Measurements from ENCODE around the gene AKNA. TPM values are rescaled to one million over a fixed set of nuclear protein-coding genes. Genes with fewer than 3 reads are reported as not detected.

AKNA gene
- total RNA-seq, 1 donor from 2014 or later: 12.8 TPM

DNA sequence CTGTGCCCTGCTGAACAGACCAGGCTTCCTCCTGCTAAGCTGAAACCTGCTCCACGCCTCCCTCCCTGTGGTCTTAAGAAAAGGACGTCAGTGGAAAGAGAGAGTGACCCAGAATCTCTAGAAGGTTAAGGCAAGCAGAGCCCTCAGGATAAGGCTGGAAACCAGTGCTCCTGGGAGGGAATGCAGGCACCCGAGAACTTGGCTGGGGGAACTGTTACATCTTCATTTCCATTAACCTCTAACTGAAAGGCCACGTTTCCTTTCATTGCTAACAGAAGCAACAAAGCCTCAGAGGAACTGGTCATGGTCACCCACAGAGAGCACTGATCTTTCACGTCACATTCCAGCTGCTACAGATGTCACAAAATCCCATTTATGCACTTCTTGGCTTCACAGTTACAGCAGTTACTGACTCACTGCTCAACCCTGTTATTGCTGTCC is 26.1 kb upstream of the AKNA start:
- DNase-seq: peak; percentile 34

GRCh38 chr9:114412048-114412683 is 24.4 kb upstream of the AKNA start:
- no peak for DNase-seq

DNA sequence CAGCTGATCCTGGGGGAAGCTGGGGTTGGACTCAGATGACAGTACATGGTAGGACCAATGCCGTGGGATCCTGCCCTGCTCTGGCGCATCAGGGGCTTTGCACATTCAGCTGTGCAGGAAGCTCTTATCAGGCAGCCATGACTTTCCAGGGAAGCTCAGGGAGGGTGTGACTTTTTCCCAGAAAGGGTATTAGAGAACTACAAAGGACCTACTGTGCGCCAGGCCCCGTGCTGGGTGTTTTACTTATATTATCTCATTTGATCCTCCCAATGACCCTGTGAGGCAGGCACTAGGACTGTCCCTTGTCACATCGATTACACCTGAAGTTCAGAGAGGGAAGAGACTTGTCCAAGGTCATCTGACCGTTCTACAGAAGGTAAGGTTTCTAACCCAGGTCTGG is 23.7 kb upstream of the AKNA start:
- no peak for DNase-seq

GRCh38 chr9:114410910-114411309 is 23.1 kb upstream of the AKNA start:
- no peak for DNase-seq

- no peak for DNase-seq
These were observed 22.1 kb upstream of the AKNA start for GRCh38 chr9:114409842-114410241.

GRCh38 chr9:114409103-114409780 is 21.5 kb upstream of the AKNA start:
- no peak for DNase-seq

DNA sequence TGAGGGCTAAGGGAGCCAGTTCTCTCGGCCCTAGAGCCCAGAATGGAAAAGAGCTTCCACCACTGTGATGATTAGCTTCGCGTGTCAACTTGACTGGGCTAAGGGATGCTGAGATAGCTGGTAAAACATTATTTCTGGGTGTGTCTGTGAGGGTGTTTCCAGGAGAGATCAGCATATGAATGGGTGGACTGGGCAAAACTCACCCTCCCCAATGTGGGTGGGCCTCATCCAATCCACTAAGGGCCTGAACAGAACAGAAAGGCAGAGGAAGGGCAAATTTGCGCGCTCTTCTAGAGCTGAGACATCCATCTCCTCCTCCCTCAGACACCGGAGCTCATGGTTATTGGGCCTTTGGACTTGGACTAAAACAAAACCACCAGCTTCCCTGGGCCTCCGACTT is 20.9 kb upstream of the AKNA start:
- no peak for DNase-seq

DNA sequence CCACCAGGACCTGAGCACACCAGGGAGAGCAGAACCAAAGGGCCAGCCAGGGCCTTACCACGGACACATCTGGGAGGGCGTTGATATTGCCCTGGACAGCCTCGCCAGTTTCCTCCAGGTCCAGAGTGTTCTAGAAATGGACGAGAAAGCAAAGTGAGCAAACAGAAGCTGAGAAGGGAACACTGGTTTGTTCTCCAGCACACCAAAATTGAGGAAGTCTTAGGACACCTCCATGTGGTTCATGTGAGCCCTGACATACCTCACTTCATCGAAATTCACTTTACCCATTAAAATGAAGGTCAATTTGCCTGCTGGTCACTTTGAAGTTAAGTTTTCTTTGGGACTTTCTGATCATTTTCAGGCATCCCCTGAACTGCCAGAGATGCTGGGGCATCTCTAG is 20.1 kb upstream of the AKNA start:
- DNase-seq: no peak

DNA sequence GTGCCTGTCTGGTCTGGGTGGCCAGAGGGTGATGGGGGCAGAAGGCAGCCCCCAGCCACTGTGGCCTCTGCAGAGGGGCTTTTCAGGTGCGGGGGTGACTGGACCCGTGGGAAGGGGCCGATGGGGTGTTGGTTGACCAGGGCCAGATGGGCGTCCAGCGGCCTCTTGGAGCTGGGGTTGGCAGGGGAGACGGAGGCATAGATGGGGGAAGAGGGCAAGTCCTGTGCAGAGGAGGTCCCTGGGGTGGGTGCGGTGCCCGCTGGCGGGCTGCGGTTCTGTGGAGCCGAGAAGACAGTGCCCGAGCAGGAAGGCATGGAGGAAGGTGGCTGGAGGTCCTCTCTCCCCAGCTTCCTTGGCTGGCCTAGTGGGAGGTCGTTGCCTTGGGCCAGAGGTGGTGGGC is 18.7 kb upstream of the AKNA start:
- no peak for DNase-seq

DNA sequence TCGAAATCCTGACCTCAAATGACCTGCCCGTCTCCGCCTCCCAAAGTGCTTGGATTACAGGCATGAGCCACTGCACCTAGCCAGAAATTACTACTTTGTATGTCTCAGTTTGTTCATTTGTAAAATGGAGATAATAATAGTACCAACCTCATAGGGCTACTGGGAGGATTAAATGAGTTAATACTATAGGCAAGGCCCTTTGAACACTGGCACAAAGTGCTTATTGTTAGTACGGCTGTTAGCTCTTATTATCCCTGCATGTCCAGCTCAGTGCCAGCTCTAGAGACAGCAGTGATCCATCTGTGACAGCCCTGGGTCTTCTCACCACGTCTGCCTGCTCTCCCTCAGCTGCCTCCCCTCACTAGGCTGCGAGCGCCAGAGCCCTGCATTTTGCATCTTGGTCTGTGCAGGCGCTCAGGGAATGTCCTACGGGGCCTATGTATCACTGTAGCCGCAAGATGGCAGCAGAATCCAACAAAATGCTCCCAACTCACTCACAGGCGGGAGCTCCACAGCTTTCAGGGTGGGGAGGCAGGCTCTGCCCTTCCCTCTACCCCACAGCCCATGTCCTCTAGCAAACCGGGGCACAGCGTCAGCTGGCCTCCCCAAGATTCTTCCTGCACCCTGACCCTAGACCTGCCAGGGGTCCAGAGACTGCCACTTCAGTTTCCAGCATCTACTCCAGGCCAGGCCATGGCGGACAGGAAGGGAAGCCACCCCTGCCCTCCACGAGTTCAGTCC is 17.7 kb upstream of the AKNA start:
- DNase-seq: peak; percentile 69

GRCh38 chr9:114404531-114404930 is 16.7 kb upstream of the AKNA start:
- DNase-seq: no peak

- no peak for DNase-seq
These were observed 15.5 kb upstream of the AKNA start for GRCh38 chr9:114403153-114403756.

DNA sequence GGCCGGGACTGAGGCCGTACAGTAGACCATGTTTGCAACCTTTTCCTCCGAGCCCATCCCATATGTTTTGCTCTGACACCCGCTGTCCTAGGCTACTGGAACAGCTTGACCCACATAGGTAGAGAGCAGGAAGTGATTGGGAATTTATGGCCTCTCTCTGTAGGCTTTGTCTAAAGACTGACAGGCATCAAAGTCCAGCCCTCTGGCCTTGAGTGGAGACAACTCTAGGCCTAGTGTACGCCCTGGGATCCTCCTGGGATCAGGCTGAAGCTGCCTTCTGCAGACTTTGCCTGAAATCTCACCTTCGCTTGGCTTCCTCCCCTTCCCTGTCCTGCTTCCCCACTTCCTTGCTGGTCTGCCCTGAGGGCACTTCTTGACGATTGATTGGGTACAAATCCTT is 13.6 kb upstream of the AKNA start:
- DNase-seq: no peak

DNA sequence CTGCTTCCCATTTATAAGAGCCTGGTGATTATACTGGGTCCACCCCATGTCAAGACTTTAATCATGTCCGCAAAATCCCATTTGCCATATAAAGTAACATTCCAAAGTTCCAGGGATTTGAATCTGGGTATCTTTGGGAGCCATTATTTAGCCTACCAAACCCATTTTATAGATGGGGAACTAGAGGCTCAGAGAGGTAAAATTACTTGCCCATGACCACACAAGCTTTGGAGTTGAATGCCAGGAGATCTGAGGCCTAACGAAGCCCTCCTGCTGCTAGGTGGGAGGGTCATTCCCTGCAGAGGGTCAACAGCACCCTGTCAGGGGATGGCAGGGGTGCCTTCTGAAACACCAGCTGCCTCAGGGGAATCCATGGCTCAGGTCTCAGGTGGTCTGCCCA is 13.0 kb upstream of the AKNA start:
- DNase-seq: no peak

DNA sequence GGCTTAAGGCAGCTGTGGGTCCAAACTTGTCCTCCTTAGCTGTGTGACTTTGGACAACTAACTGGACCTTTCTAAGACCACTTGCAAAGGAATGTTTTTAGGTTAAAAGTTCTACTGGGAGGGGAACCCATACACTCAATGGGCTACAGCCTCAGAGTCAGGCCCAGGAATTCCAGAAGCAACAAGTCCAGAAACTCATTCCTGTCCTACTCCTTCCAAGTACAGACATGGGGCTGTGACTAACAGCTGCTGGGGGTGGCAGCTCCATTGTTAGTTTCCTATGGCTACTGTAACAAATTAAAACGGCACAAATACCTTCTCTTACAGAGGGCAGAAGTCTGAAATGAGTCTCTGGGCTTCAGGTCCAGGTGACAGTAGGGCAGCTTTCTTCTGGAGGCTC is 12.4 kb upstream of the AKNA start:
- no peak for DNase-seq

GRCh38 chr9:114399381-114399780 is 11.6 kb upstream of the AKNA start:
- DNase-seq: no peak

- peak; percentile 92 for DNase-seq
These were observed 10.2 kb upstream of the AKNA start for GRCh38 chr9:114397848-114398605.

DNA sequence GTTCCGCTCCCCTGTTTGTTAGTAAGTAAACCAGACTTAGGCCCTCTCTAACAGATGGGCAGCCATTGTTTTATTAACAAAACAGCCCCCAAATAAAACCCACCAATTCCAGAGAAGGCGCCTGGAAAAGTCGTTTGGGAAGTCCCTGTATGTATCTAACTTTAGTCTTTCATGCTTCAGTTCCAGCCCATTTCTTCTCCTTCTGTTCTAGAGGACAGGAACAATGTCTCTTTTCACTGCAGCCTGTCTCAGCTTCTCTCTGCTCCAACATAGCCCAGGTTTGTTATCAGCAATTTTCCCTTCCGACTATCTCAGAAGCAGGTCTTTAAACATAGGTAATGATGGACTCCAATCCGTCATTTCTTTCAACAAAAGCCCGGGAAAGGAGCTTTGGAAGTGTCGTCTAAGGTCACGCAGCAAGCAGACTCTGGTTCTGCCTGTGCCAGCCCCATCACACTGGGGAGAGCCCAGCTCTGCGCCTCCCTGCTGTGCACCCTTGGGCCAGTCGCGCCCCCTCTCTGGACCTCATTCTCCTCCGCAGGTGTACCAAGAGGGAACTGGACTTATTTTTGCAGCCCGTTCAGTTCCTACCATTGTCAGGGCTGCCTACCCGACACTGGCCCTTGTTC is 9.6 kb upstream of the AKNA start:
- DNase-seq: no peak

- DNase-seq: peak; percentile 72
These were observed 8.9 kb upstream of the AKNA start for GRCh38 chr9:114396558-114397218.

DNA sequence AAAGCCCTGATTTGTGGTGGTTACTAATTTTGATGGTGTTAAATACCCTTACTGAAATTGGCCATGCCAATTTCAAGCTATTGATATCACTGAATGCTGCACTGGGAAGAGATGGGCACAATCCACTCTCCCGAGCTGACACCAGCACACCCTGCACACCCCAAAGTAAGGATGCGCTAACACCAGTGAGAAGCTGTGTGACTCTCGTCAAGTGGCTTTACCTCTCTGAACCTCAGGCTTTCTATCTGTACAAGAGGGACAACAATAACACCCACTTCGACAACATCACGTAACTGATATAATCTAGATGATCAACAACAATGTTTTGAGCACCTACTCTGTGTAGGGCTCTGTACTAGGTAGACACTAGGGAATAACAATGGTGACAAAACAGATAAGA is 8.0 kb upstream of the AKNA start:
- no peak for DNase-seq

- no peak for DNase-seq
These were observed 7.5 kb upstream of the AKNA start for GRCh38 chr9:114395334-114395617.

Data from skin of body (tissue), 2 donors.